RPMI7951 (cell line): ENCODE measurements around the gene WNT1. TPM values are rescaled to one million over a fixed set of nuclear protein-coding genes. Genes with fewer than 3 reads are reported as not detected.
A peak's percentile ranks its signal among the peaks of the same experiment; 100 is the strongest.

Source experiments
- DNase-seq: peaks from one replicate; pipeline ENCODE4 v3.0.0-alpha.2; 2012; ENCODE audit warnings: low read depth
- total RNA-seq: library from RNA; depleted of rRNA; stranded (reverse); fragments of >200 nt; shearing (Covaris generic); gene quantifications from 2 replicates; pipeline ENCODE4 v1.2.3, GENCODE V29; 2014

WNT1 gene
- total RNA-seq, 1 experiment from 2014 or later, result not detected

DNA sequence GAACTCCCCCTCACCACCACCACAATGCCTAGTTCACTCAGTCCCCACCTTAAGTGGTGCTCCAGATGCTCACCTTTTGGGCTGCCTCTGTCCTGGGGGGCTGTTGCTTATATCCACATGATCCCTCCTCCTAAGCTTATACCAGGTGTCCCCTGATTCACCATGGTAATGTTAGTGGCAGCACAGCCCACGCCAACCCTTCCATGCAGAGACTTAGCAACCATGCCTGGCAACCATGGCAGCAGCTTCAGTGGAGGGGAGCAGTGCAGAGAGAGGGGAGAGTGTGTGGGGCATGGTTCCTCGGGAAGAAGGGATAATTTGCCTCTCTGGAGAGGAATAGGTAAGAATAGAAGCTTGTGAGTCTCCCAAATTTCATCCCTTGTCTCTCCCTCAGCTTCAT lies 22.2 kb downstream of the WNT1 start:
- DNase-seq, result no peak

DNA sequence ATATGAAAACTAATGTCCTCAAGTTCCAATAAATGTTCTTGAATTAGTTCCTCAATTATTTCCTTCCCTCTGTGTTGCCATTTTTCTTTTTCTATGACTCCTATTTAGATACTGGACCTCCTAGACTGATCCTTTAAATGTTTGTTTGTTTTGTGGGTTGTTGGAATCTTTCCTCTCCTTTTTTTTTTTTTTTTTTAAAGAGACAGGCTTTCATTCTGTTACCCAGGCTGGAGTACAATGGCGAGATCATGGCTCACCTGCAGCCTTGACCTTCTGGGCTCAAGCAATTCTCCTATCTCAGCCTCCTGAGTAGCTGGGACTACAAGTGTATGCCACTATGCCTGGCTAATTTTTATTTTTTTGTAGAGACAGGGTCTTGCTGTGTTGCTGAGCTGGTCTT lies 30.8 kb downstream of the WNT1 start:
- no peak for DNase-seq

DNA sequence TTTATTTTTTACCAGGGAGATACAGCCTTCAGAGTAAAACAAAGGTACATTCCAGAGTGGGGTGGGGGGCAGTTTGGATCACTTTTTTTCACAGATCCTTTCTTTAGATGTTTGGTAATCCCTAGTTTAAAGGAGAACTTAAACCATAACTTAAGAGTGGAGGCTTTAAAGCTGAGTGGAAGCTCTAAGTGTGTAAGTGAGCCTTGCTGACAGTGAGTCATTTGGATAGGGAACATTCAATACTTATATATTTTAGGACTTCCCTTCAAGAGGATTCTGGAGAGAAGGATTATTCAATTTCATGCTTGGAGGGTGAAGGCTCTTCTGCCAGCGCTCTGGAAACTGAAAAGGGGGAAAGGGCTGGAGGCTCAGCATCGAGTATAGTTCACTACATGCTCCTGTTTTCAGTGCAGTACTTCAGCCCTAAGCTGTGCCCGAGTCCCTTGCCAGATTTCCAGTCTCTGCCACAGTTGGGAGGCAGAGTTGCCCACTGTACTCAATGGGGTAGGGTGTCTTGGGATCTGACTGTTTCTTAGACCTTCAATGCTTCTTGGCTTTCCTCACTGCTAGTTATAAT lies 32.1 kb downstream of the WNT1 start:
- DNase-seq, result no peak

DNA sequence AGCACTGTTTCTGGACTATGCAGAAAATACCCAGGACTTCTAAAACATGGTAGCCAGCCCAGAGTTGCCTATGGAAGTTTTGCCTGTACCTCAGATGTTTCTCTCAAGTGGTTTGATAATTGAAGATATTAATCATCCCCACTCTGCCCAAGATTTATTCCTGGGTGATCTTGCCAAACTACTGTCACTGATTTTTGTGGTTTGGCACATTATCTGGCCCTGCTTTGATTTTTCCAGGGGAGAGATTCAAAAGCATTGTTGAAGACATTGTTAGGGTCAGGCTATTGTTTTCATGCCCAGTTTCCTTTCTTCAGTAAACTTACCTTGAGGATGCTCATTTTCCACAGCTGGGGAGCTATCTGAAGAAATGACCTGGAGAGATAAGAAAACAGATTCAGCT lies 34.6 kb downstream of the WNT1 start:
- no peak for DNase-seq

DNA sequence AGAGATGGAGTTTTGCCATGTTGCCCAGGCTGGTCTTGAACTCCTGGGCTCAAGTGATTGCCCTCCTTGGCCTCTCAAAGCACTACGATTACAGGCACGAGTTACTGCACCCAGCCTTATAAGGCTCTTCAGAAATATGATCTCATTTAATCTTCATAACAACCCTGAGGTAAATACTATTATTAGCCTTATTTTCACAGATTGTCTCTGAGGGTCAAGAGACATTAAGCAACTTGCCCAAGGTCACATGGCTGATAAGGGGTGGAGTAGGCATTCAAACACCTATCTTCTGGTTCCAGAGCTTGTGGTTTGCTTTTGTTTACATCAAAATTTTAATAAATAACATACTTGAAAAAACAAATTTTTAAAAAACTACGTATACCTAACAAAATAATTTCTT lies 35.3 kb downstream of the WNT1 start:
- no peak for DNase-seq

DNA sequence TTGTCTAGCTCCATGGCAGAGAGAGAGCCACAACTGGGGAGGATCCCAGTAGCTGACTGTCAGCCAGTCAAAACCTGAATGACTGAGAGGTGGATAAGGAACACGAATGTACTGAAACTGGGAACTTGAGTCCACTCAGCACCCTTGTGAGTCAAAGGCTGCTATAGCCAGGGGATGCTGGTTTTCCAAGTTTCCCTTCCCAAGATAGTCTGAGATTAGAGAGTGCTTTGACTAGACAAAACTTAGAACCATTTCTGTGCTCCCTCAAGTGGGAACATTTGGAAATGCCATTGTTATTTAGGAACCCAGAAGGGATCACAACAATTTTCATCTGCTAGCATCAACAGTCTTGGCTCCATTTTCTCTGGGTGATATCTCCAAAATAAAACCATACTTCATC lies 36.4 kb downstream of the WNT1 start:
- peak; percentile 13 for DNase-seq

DNA sequence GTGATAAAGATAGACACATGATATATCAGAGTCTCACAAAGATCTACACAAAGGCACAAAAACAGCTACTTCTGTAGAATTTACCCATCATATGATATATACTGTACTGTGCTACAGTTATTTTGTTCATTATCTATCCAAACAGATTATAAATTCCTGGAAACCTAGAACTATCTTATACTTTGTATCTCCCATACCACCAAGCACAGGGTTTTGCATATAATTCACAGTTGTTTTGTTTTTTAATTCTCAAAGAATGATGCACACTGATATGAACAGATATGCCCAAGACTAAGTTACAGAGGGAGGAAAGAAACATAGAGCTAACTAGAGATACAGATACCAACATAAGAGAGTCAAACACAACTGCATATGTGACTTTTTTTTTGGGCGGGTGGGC lies 37.1 kb downstream of the WNT1 start:
- no peak for DNase-seq

DNA sequence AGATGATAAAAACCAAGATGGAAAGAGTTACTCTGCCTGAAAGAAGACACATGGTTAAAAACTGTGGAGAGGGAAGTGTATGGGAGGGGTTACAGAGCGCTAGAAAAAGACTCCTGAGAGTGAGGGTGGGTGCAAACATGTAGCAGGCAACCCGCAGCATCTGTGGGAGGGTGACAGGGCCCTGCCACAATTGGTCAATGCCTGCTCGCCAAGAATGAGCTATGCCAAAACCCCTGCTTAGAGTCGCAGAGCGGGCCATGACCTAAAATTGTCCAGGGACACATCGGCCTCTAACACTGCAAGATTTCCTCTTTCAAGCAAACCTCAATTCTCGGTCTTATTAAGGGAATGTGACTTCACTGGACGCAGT lies 39.8 kb downstream of the WNT1 start:
- peak; percentile 42 for DNase-seq

DNA sequence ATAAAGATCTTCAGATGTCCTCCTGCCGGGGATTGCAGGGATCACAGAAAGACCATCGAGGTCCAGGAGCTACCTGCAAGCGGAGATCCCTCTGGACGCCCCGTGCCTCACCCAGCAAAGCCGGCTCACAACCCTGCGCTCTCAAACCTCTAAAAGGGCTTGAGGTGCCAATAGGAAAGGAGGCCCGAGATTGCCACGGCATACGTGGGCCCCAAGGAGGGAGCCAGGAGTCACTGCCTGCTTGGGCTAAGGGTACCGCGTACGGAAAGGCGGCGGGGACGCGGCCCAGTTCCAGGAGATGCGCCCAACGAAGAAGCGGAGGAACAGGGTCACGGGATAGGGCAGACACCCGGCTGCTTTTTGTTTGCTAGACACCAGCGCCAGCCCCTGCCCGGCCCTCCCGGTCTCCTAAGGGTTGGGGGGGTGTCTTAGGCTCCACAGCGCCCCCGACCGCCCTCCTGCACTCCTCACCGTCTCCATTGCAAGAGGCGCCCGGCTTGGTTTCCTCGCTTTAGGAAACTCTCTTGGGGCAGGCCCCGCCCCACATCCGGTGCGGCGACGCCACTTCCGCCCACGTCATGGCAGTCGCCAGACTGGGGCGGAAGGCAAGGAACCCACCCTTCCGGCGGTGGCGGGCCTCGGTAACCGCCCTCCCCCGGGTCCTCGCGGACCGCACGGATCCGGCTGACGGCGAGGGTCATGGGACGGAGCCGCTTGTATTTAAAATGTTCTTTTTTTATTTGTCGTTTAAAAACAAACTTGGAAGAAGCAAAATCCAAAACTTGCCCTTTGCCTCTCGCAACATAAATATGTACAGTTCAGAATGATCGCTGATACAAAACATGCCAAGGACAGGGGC lies 40.4 kb downstream of the WNT1 start, which contains the start of gene PRKAG1:
PRKAG1 (minus strand) TSS at position 516 of the 859 bp plus-strand sequence; CDS start at position 480, 36 bp downstream.
- DNase-seq, result peak; percentile 92

DNA sequence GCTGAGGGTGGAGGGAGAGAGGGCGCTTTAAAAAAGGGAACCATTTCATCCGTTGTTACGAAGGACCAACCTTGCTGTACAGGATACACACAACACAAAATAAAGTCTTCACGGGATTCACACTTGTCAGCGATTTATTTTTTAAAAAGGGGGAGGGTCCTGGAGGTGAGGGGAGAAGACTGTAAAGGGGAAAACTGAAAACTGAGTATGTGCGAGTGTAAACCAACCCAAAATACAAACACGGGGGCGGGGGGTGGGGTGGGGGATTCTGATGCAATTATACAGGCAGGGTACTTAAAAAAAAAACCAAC lies 41.0 kb downstream of the WNT1 start:
- no peak for DNase-seq

DNA sequence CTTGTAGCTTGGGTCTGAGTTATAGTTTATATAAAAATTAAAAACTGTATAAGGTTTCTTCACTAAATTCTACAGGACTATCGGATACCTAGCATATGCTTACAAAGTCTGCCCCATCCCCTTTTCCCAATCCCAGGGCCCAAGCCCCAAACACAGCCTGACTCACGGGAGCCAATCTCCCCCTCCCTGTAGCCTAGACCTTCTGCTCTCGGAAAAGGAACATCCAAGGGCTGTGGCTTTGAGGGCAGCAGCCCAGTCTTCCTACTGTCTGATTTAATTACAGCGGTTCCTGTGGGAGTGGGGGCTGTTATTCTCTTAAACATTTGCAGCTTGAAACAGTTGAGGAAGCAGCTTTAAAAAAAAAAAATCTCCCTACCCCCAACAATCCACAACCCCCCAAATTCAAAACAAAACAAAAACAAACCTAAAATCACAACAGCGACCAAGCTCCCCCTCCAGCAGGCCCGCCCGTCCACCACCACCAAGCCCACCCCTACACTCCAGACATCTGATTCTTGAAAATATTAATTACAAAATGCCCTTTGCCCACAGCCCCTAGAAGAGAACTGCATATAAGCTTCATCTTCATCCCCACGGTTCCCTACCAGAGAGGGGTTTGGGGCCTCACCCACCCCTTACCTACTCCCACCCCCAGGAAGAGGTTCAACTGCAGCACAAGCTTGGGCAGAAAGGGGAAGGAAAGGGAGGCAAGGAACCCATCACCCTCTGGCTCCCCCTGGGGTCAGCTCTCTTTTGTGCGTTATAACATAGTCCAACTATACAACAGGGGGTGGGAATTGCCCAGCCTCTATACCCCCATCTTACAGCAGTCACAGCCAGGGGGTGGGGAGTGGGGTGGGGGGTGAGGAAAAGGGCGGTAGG lies 41.6 kb downstream of the WNT1 start:
- DNase-seq, result peak; percentile 21

DNA sequence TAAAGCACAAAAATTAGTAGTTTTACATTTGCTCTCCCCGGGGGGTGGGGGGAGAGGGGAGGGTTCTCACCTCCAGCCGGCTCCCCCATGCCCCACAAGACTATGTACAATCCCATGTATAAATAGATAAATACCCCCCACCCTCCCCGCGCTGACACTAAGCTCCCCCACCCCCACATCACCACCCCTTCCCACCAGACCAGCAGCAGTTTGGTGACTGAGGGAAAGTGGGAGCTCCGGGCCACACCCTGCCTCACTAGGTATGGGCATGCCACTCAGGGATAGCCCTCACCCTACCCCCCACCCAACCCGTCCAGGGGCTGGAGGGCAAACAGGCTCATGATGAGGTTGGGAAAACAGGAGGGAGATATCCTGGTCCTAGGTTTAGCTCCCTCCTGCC lies 42.3 kb downstream of the WNT1 start:
- no peak for DNase-seq

DNA sequence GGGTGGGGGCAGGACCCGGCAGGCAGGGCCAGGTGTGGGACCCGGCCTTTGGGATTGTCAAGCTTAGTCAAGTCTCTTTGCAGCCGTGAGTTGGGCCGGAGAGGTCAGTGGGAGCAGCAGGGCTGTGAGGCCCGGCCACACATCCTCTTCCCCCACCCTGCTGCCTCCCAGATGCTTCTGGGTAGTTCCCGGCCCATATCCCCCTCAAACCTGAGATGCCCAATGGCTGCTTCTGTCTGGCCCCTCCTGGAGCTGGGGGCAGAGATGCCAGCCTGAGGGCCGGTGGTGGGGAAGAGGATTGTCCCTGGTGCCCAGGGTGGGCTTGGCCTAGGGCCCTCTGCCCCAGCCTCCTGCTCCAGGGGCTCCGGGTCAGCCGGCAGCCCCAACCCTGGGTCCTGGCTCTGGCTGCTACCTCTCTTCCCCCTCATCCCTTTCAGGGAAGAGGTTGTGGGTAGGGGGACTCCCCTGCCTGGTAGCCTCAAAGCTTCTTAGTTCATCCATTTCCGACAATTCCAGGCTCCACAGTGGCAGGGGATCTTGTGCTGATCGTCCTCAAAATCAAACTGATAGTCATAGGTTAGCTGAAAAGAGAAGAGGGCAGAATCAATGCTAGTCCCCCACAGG lies 43.3 kb downstream of the WNT1 start:
- no peak for DNase-seq

DNA sequence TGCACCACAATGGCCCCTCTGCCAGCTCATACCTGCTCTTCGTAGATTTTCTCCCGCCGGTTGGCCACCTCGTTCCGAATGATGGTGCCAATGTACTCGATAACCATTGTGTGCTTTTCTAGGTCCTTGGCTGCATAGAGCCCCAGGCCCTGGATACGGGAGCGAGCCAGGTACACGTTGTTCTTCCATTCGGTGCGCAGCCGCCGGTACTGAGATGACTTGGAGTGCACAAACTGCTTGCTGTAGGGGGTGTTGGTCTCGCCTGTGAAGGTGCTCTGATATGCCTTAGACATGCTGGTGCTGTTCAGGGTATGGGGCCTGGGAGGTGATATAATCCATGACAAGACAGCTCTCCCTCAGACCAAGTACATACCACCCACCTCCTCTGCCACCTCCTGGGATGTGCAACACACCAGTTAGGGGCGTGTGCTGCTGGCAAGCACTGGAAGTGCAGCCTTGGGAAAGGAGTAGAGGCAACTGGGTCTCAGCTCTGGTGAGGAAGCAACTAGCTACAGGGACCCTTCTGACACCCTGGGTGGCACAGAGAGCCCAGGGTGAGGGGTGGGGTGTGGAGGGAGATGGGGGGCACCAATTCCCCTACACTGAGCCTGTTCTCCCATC lies 44.5 kb downstream of the WNT1 start:
- no peak for DNase-seq

DNA sequence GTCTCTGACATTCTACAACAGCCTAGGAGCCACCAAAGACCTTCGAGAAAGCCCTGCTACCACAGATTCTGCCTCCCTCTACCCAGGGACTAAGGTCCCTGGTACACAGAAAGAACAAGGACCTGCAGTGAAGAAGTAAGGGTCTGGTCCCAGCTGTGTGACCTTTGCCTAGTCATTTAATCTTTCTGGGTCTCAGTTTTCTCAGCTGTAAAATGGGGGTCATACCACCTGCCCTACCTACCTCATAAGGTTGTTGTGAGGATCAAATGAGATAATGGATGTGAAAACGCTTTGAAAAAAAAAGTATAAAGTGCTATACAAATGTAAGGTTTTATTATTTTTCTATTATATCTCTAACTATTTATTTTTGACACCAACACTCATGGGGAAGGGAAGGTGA lies 45.7 kb downstream of the WNT1 start:
- DNase-seq, result no peak

DNA sequence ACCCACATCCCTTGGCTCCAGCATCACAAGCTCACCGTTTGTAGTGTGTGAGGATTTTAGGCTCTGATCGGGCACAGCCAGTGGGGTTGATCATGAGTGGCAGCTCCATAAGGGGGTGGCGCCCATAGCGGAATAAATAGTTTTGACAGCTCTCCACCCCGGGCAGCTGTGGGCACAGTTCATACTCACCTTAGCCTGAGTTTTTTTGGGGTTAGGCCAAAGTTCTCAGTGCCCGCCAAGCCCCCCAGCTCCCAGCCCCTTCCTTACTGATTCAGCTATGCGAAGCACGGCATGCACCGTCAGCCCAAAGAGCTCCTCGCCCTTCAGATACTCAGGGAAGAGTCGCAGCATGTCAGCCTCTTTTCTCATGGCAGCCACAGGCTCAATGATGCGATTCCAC lies 46.4 kb downstream of the WNT1 start:
- no peak for DNase-seq

DNA sequence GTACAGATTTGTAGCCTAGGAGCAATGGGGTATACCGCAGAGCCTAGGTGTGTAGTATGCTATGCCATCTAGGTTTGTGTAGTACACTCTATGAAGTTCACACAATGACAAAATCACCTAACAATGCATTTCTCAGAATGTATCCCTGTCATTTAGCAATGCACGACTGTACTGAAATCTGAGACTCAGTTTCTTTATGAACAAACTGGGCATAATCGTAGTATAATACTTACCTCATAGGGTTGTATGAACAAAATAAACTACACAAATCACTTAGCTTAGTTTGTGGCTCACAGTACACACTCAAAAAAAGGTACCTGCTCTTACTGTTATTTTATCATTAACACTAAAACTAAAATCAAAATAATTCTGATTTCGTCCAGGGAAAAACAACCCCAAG lies 47.3 kb downstream of the WNT1 start:
- no peak for DNase-seq

DNA sequence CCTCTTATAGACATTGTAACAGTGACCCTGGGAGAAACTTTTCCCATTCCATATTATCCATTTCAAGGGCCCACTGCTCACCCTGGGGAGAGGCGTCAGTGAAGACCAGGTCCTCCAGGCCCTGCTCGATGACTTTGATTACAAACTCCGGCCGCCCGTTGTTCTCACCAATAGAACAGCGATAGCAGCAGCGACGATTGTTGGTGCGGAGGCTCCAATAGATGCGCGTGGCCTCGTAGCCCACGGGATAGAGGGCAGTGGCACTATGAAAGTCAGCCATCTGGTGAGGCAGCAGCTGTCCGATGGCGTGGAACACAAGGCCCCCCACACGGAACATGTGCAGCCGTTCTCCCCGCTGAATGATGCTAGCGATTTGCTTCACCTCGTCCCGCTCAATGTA lies 48.0 kb downstream of the WNT1 start:
- DNase-seq, result no peak

DNA sequence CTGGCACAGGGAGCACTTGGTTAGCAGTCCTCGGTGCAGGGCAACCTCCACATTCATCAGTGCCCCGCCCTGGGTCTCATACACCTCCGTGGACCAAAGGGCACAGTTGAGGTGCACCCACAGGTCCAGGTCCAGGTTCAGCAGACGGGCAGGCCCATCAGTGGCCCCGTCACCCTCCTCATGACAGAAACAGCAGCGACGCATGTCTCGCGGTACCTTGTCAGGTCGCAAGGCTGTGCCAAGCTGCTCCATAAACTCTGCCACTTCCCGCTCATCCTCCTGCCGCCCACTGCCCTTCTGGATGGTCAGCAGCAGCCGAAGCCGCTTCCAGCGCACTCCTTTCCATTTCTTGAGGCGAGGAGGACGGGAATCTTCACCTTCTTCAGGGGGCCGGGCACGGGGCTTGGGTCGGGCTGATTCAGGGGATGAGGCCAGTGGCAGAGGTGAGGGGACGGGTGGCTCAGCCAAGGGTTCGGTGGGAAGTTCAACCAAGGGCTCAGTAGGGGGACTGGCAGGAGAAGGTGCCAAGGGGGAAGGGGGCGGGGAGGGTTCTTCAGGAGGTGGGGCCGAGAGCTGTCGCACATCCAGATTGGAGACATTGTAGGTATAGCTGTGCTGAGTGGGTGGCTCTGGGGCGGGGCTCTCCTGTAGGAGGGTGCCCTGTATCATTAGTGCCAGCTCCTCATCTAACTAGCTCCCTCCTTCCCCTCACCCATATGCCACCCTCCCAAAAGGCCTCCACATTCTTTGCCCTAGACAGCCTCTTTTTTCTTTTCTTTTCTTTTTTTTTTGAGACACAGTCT lies 48.8 kb downstream of the WNT1 start:
- no peak for DNase-seq

DNA sequence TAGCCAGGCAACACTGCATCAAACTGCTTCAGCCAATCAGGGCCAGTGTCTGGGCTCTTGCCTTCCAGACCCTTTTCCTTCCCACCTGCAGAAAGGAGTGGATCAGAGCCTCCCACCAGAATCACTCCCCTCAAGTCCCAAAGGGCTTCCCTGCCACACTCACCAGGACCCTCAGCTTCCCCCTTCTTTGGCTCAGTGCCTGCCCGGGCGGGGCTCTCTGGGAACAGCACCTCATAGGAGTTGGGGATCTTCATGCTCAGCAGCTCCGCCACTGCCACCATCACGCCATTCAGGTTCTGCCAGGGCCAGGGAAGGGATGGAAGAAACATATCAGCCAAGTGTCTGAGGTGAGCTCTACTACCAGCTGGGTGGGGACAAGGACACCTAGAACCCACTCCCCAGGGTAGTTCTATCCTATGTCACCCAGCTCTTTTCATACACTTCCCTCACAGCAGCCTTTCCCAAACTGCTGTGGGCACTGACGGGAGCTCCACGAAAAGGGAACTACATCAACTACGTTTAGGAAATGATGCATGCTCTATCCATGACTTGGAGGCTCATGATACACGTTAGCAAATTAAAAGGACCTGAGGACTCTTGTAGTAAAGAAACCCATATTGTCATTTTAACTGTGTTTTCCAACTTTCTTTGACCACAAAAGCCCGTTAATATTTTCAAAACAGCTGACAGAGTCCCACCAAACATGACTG lies 49.9 kb downstream of the WNT1 start:
- no peak for DNase-seq
